HPDE6-E6E7 (cell line): Measurements from ENCODE around the gene FAAP100.

Experiments
- DNase-seq: peaks from one replicate; pipeline ENCODE4 v3.0.0; 2011; ENCODE audit warnings: missing footprints; ENCODE audit errors: extremely low spot score

FAAP100 gene

GRCh38 chr17:81524865-81525159, 27.3 kb downstream of the FAAP100 start:
- no peak for DNase-seq

GRCh38 chr17:81524039-81524864, 27.9 kb downstream of the FAAP100 start:
- no peak for DNase-seq

- DNase-seq = no peak
Observed at GRCh38 chr17:81523402-81524038, 28.6 kb downstream of the FAAP100 start.

- DNase-seq = no peak
Observed at GRCh38 chr17:81522491-81523401, 29.4 kb downstream of the FAAP100 start.

GRCh38 chr17:81520021-81520901, 31.9 kb downstream of the FAAP100 start:
- no peak for DNase-seq

GRCh38 chr17:81519284-81520020, 32.7 kb downstream of the FAAP100 start:
- no peak for DNase-seq

- no peak for DNase-seq
Observed at GRCh38 chr17:81518785-81519283, 33.3 kb downstream of the FAAP100 start.

- no peak for DNase-seq
Observed at GRCh38 chr17:81518113-81518784, 33.9 kb downstream of the FAAP100 start.

- DNase-seq = no peak
Observed at GRCh38 chr17:81517339-81518112, 34.6 kb downstream of the FAAP100 start.

- DNase-seq = no peak
Observed at GRCh38 chr17:81517009-81517338, 35.2 kb downstream of the FAAP100 start.

GRCh38 chr17:81516439-81516838, 35.7 kb downstream of the FAAP100 start:
- DNase-seq = no peak

- DNase-seq = no peak
Observed at GRCh38 chr17:81515530-81516041, 36.6 kb downstream of the FAAP100 start.

- DNase-seq = no peak
Observed at GRCh38 chr17:81514739-81515529, 37.2 kb downstream of the FAAP100 start.

- no peak for DNase-seq
Observed at GRCh38 chr17:81514489-81514738, 37.7 kb downstream of the FAAP100 start.

GRCh38 chr17:81513753-81514488, 38.2 kb downstream of the FAAP100 start:
- no peak for DNase-seq

- DNase-seq = no peak
Observed at GRCh38 chr17:81513372-81513752, 38.8 kb downstream of the FAAP100 start.

GRCh38 chr17:81512562-81513371, 39.4 kb downstream of the FAAP100 start, which contains the start of gene ACTG1:
Gene ACTG1 (minus strand): TSS chr17:81512799. CDS start chr17:81512354, 445 bp downstream.
- peak; percentile 73 for DNase-seq
